IPS DF 19.7 (cell line): ENCODE data around the gene OTUD4.
"Not testable (repeated sequence)": the region's sequence is repeated elsewhere in the genome, so short reads cannot be mapped to it uniquely, and the experiment has no call there.

Experiments used
- DNase-seq: peaks from one replicate; pipeline ENCODE4 v3.0.0-alpha.2; 2013; ENCODE audit warnings: low read depth, low spot score

Gene OTUD4, protein sequence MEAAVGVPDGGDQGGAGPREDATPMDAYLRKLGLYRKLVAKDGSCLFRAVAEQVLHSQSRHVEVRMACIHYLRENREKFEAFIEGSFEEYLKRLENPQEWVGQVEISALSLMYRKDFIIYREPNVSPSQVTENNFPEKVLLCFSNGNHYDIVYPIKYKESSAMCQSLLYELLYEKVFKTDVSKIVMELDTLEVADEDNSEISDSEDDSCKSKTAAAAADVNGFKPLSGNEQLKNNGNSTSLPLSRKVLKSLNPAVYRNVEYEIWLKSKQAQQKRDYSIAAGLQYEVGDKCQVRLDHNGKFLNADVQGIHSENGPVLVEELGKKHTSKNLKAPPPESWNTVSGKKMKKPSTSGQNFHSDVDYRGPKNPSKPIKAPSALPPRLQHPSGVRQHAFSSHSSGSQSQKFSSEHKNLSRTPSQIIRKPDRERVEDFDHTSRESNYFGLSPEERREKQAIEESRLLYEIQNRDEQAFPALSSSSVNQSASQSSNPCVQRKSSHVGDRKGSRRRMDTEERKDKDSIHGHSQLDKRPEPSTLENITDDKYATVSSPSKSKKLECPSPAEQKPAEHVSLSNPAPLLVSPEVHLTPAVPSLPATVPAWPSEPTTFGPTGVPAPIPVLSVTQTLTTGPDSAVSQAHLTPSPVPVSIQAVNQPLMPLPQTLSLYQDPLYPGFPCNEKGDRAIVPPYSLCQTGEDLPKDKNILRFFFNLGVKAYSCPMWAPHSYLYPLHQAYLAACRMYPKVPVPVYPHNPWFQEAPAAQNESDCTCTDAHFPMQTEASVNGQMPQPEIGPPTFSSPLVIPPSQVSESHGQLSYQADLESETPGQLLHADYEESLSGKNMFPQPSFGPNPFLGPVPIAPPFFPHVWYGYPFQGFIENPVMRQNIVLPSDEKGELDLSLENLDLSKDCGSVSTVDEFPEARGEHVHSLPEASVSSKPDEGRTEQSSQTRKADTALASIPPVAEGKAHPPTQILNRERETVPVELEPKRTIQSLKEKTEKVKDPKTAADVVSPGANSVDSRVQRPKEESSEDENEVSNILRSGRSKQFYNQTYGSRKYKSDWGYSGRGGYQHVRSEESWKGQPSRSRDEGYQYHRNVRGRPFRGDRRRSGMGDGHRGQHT

DNA sequence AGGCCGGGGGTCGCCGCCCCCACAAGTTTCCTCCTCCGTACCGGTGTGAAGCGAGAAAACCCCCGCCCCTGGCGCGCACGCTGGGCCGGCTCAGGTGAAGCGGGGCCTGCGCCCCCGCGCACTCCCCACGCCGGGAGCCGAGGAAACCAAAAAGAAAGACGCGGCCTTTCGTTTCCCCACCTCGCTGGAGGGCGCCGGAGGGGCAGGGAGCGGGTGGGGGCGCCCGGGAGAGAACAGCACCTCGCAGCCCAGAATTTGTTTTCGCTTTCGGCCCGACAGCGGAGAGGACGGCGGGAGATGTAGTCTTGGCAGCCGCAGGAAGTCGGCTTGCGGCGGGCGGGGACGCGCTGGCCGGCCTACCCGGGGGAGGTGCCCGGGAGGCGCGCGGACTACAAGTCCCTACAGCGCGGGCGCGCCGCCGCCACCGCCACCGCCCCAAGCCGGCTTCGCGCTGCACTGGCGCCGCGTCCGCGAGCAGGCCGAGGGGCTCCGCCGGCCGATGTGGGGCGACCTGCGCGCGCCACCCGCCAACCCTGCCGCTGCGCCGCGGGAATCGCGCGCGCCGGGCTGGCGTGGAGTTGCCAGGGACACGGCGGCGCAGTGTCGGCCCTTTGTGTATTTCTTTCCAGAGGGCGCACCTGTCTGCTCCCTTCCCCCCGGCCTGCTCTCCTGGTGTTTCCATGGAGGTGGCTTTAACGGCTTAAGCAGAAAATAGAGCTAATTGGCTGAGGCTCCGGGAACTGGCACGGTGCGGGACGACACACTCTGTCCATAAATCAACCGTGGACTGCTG, at the start of gene OTUD4:
OTUD4 (minus strand) TSS at position 292 of the 793 bp plus-strand sequence. CDS start 616 bp downstream, outside the sequence.
- DNase-seq, result peak; percentile 77

GRCh38 chr4:145223228-145223627, 42.8 kb upstream of the OTUD4 start:
- not testable (repeated sequence) for DNase-seq

DNA sequence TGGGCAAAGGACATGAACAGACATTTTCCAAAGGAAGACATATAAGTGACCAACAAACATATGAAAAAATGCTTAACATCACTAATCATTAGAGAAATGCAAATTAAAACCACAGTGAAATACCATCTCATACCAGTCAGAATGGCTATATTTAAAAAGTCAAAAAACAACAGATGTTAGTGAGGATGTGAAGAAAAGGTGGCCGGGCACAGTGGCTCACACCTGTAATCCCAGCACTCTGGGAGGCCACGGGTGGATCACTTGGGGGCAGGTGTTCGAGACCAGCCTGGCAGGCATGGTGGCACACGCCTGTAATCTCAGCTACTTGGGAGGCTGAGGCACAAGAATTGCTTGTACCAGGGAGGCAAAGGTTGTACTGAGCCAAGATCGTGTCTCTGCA, 41.1 kb upstream of the OTUD4 start:
- DNase-seq, result not testable (repeated sequence)

- no peak for DNase-seq
These were observed 38.7 kb upstream of the OTUD4 start for GRCh38 chr4:145219090-145219489.

DNA sequence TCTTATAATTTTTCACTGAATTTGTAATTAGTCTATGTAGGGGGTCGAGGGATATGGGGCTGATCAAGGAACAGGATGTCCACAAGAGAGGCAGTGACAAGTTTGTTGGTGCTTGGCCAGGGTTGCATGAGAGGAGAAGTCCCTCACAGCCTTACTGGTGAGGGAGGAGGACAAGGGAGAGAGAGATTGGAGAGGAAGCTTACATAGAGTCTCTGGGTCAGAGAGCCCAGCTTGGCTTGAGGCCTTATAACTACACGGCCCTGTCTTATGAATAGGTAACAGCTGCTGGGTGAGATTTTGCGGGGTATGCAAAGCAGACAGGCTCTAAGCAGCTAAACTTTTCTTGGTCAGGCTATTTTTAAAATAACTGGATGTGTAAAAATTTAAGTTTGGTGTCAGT, 37.9 kb upstream of the OTUD4 start:
- DNase-seq, result no peak

DNA sequence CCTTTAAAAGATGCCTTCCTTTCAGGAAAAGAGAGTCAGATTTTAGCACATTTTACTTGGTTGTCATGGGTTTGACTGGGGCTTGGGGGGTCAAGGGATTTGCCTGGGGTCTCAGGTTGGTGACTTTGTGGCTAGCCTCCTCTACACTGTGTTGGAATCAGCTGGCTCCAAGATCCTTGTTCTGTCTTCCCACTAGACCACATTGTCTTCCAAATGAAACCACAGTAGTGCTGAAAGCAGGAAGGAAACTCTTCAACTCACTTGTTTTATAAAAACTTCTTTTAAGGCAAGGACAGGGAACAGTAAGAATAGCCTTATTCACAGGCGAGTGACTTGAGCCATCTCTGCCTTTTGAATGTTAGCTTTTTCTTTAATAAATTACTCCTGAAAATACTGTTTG, 37.0 kb upstream of the OTUD4 start:
- DNase-seq, result no peak

- DNase-seq, result no peak
These were observed 36.1 kb upstream of the OTUD4 start for GRCh38 chr4:145216535-145216934.

- DNase-seq, result no peak
These were observed 32.9 kb upstream of the OTUD4 start for GRCh38 chr4:145213245-145213644.

DNA sequence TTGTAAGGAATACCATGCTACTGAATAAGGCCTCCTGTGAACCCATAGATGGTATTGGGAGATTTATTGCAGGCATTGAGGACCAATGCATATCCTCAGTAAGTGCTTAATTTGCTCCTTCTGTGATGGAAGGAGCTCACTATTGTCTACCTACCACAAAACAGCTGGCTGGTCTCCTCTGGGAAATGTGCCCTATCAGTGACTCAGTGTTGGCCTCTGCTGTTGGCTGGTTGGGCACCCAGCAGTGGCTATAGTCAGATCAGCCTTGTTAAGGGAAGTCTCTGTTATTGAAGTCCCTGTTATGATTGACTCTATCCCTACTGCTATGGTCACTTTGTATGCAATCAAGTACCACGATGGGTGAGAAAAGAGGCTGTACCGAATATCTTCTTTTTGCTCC, 27.5 kb upstream of the OTUD4 start:
- DNase-seq, result no peak

DNA sequence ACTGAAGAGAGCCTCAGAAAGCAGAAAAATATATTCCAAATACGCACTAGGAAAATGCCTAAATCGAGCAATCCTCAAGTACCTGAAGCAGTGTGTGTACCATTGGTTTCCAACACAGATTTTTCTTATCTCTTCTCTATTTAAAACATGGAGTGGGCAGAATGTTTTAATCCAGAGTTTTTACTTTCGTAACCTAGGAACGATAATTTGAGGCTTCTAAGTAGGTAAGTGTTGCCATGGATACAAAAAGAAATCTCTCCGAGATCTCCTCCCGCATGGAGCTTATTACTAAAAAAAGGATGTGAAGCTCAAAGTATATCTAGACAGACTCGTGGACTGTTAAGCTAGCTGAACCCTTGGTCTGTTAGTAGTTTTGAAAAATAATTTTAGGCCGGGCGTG, 23.0 kb upstream of the OTUD4 start:
- no peak for DNase-seq

- no peak for DNase-seq
These were observed 20.0 kb upstream of the OTUD4 start for GRCh38 chr4:145200366-145200765.

GRCh38 chr4:145199051-145199716, 18.8 kb upstream of the OTUD4 start:
- no peak for DNase-seq

DNA sequence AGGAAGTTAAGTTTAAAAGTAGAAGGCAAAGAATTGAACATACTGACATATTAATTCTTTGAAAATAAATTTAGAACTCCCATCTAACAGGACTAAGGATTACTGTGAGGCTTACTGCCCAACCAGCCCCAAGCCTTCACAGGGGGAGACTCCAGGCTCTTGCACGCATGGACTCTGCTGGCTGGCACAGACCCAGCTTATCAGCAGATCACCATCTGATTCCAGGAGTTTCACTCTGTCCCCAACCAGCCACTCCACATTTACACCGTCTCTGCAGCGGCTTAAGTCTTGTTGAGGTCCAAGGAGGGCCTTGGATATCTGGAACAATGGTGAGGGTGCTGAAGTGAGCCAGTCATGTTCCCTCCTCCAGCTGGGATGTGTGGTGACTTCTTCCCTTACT, 16.4 kb upstream of the OTUD4 start:
- DNase-seq, result no peak

DNA sequence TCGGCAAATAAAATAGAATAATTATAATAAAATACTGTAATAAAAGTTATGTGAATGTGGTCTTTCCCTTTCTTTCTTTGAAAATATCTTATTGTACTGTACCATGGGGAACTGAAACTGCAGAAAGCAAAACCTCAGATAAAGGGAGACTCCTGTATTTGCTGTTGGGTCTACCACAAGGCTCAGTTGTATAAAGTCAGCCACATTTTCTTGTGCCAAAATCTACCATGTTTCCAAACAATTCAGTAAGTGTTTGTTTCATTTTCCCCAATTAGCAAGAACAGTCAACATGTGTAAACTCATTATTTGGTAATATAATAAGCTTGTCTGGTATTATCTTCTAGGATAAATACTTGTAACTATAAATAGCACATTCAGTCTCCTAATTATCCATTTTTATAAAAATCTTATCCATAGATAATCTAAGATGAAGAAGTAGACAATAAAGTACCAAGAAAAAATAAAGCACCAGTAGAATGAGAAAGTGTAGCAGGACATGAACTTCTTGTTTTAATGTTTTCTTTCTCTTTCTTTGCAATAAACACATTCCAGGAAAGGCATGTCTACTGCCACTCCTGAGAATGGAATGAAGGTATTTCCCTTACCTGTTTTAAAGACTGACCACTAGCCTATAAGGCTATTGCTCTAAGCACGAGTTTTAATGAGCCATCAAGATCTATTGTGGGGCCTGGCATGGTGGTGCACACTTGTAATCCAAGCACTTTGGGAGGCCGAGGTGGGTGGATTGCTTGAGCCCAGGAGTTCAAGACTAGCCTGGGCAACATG, 15.0 kb upstream of the OTUD4 start:
- no peak for DNase-seq

DNA sequence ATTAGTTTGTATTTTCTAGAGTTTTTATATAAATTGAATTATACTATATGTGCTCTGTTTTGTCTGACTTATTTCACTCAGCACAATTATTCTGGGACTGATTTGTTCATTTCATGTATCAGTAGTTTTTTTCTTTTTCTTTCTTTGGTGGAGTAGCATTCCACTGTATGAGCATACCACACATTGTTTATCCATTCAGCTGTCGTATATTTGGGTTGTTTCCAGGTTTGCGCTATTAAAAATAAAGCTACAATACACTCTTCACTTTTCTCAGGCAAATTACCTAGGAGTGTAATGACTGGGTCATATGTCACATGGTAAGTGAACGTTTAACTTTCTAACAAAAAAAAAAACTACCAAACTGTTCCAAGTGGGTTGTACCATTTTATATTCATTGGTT, 9.6 kb upstream of the OTUD4 start:
- no peak for DNase-seq

DNA sequence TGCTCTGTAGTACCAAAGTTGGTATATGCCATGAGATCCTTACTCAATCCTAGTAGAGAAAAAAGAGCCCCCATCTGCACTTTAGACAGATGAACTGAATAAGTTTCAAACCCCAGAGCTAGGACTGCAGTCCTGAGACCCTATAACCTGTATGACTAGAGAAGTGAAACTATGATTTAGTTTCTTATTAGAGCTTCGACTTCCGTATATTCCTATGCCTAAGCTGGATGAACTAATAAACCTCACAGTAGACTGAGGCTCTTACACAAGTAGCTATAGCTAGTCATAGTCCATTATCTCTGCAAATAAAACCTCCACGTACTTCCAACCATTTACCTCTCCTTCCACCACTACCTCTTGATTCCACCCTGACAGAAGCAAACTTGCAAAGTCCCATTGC, 6.3 kb upstream of the OTUD4 start:
- DNase-seq, result no peak

GRCh38 chr4:145183581-145183980, 3.2 kb upstream of the OTUD4 start:
- DNase-seq, result no peak

DNA sequence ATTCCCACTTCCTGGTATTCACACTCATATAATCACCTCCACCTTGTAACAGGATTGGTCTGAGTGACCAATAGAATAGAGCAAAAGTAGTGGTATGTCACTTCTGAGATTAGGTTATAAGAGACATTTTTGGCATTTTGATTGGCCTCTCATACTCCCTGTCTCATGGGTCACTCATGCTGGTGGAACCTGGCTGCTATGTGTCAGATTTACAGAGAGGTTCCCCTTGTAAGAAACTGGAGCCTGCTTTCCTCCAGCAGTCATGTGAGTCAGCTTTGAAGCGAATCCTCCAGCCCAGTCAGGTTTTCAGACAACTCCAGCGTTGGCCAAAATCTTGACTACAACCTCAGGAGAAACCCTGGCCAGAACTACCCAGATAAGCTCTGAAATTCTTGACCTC, 2.6 kb upstream of the OTUD4 start:
- DNase-seq, result no peak

- no peak for DNase-seq
These were observed 1.8 kb upstream of the OTUD4 start for GRCh38 chr4:145182222-145182621.

GRCh38 chr4:145181091-145181501, 707 bp upstream of the OTUD4 start:
- no peak for DNase-seq
